Measurements from ENCODE around the gene UACA. TPM values are rescaled to one million over a fixed set of nuclear protein-coding genes. Genes with fewer than 3 reads are reported as not detected.
A peak's percentile ranks its signal among the peaks of the same experiment; 100 is the strongest.
"Not testable (repeated sequence)": the region's sequence is repeated elsewhere in the genome, so short reads cannot be mapped to it uniquely, and the experiment has no call there.

Gene UACA
- total RNA-seq, 1 donor = 161 TPM

GRCh38 chr15:70806992-70807712 lies 43.8 kb upstream of the UACA start:
- peak overlapping the region; percentile 15 for H3K27ac ChIP-seq (ENCODE audit: low read depth, low read length)
- peak; percentile 22 for DNase-seq (ENCODE audit: insufficient read length, low spot score, missing footprints)
- H3K4me1 ChIP-seq (ENCODE audit: insufficient read depth, low read length) = peaks cover 16% of the 10 kb centered on the region
- H3K9me3 ChIP-seq (ENCODE audit: low read depth, low read length) = no peaks in the 10 kb centered on the region
- TF ChIP-seq CTCF (IDR thresholded peaks at IDR 0.05; ENCODE audit: extremely low read depth, low read depth, low read length) = no peak
- no peaks in the 10 kb centered on the region for H3K27me3 ChIP-seq (ENCODE audit: insufficient read depth, low read length)
- no peak overlapping the region for H3K4me3 ChIP-seq (ENCODE audit: insufficient read depth, low read length)
- H4K20me1 ChIP-seq (ENCODE audit: insufficient read depth, low read length) = no peaks in the 10 kb centered on the region
- peak overlapping the region; percentile 53 for H2AFZ ChIP-seq (ENCODE audit: low read length)
- H3K36me3 ChIP-seq (ENCODE audit: insufficient read depth, low read length) = no peaks in the 10 kb centered on the region
- H3K79me2 ChIP-seq (ENCODE audit: insufficient read depth, low read length) = no peaks in the 10 kb centered on the region
- H3K4me2 ChIP-seq (ENCODE audit: insufficient read depth, low read length) = no peak overlapping the region

GRCh38 chr15:70804388-70804787 lies 41.0 kb upstream of the UACA start:
- DNase-seq (ENCODE audit: insufficient read length, low spot score, missing footprints); H2AFZ ChIP-seq (ENCODE audit: low read length); H3K4me2 ChIP-seq (ENCODE audit: insufficient read depth, low read length); H3K4me3 ChIP-seq (ENCODE audit: insufficient read depth, low read length); H3K36me3 ChIP-seq (ENCODE audit: insufficient read depth, low read length); H3K27ac ChIP-seq (ENCODE audit: low read depth, low read length); H4K20me1 ChIP-seq (ENCODE audit: insufficient read depth, low read length); H3K27me3 ChIP-seq (ENCODE audit: insufficient read depth, low read length); H3K79me2 ChIP-seq (ENCODE audit: insufficient read depth, low read length); H3K9me3 ChIP-seq (ENCODE audit: low read depth, low read length): not testable (repeated sequence)
- peaks cover 39% of the 10 kb centered on the region for H3K4me1 ChIP-seq (ENCODE audit: insufficient read depth, low read length)

DNA sequence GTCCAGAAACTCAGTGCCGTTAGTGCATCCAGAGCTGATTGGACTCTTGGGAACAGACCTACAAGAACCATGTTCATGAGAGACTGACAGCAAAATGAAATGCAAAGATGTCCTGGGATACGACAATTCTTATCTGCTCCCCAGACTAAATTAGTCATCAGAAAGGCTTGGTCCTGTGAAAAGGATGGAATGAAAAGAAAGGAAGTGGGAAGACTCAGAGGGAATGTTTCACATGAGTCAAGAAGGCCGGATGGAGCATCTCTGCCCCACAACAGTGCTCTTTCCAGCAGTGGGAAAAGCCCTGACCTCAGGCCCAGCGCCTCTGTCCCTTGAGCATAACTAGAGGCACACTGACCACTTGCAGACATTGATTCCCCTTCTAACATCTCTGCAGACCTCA lies 39.3 kb upstream of the UACA start:
- H3K4me2 ChIP-seq (ENCODE audit: insufficient read depth, low read length) = peak overlapping the region; percentile 7
- H3K4me3 ChIP-seq (ENCODE audit: insufficient read depth, low read length) = no peak overlapping the region
- no peaks in the 10 kb centered on the region for H3K36me3 ChIP-seq (ENCODE audit: insufficient read depth, low read length)
- H4K20me1 ChIP-seq (ENCODE audit: insufficient read depth, low read length) = no peaks in the 10 kb centered on the region
- no peaks in the 10 kb centered on the region for H3K79me2 ChIP-seq (ENCODE audit: insufficient read depth, low read length)
- no peak overlapping the region for H2AFZ ChIP-seq (ENCODE audit: low read length)
- peak overlapping the region; percentile 63 for H3K27ac ChIP-seq (ENCODE audit: low read depth, low read length)
- TF ChIP-seq CTCF (IDR thresholded peaks at IDR 0.05; ENCODE audit: extremely low read depth, low read depth, low read length) = no peak
- DNase-seq (ENCODE audit: insufficient read length, low spot score, missing footprints) = peak; percentile 91
- peaks cover 49% of the 10 kb centered on the region for H3K4me1 ChIP-seq (ENCODE audit: insufficient read depth, low read length)
- H3K9me3 ChIP-seq (ENCODE audit: low read depth, low read length) = no peaks in the 10 kb centered on the region
- no peaks in the 10 kb centered on the region for H3K27me3 ChIP-seq (ENCODE audit: insufficient read depth, low read length)

- Histone ChIP-seq H3K27ac (ENCODE audit: low read depth, low read length) (peak overlapping the region; percentile 89), H4K20me1 (ENCODE audit: insufficient read depth, low read length) (no peaks in the 10 kb centered on the region), H3K4me3 (ENCODE audit: insufficient read depth, low read length) (no peak overlapping the region), H3K4me2 (ENCODE audit: insufficient read depth, low read length) (no peak overlapping the region), H3K4me1 (ENCODE audit: insufficient read depth, low read length) (peaks cover 54% of the 10 kb centered on the region), H3K79me2 (ENCODE audit: insufficient read depth, low read length) (no peaks in the 10 kb centered on the region), H3K27me3 (ENCODE audit: insufficient read depth, low read length) (no peaks in the 10 kb centered on the region), H3K36me3 (ENCODE audit: insufficient read depth, low read length) (no peaks in the 10 kb centered on the region), H3K9me3 (ENCODE audit: low read depth, low read length) (no peaks in the 10 kb centered on the region), H2AFZ (ENCODE audit: low read length) (no peak overlapping the region)
- TF ChIP-seq CTCF (IDR thresholded peaks at IDR 0.05; ENCODE audit: extremely low read depth, low read depth, low read length) = no peak
- DNase-seq (ENCODE audit: insufficient read length, low spot score, missing footprints) = no peak
Observed at GRCh38 chr15:70801109-70801508, 37.8 kb upstream of the UACA start.
